Limb (tissue), 2 donors: ENCODE measurements around the gene IFNB1.

ENCODE experiments used
- DNase-seq, 2 donors: peaks; one replicate each; pipeline ENCODE4 v3.0.0-alpha.2; 2016; ENCODE audit errors: extremely low spot score in 2 of 2

Gene IFNB1

GRCh38 chr9:21070906-21071305 lies 6.8 kb downstream of the IFNB1 start:
- no peak for DNase-seq

DNA sequence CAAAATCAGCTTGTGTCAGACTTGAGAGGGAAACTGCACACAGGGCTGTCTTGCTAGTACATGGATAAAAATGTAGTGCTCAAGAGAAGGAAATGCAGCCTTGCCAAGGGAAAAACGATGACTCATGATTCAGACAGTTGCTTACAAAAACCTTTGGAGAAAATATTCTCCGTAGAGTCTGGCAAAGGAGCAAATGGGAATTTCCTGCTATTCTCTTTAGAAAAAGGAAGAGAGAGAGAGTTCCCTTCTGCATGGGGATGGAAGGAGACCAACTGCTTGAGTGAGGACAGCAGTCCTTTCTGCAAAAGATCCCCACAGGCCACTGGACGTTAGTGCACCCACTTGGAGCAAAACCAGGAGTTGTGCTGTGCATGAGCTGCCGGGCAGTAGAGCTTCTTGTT lies 7.6 kb downstream of the IFNB1 start:
- peak in 1 of 2 donors; percentile 64 for DNase-seq

DNA sequence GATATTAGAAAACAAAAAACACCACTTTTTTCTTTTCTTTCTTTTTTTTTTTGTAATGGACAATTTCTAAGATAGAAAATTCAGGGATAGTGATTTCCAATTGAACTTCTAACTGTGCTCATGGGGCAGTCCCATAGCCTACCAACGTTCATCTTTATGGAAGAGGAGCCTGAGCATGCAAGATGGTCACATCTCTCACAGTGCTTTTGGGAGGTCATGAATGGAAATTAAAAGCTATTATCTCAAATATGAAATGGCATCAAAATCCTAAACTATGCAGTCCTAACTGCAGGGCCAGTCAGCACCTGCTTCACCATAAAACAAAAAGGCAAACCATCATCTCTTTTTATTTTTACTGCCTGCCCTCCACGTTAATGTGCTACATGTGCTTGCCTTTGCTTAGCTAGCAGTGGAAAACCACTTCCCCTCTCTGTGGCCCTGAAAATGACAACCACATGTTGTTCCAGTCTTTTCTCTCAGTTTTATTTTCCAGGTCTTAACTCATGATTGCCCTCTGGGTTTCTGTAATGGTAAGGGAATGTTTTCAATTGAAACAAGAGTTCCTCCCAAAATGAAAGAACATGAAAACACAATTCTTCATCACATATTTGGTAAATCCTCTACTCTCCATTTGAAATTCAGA lies 16.7 kb downstream of the IFNB1 start:
- DNase-seq: peak in 1 of 2 donors; percentile 58

DNA sequence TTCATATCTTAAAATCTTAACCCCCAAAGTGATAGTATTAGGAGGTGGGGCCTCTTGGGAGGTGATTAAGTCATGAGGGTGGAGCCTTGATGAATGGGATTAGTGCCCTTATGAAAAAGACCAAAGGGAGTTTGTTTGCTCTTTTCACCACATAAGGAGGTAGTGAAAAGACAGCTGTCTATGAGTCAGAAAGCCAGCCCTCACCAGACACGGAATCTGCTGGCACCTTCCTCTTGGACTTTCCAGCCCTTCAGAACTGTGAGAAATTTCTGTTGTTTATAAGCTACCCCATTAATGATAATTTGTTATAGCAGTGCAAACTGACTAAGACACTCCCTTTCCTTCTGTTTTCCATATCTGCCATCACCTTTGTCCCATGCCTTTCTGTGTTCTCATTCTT lies 20.8 kb downstream of the IFNB1 start:
- no peak for DNase-seq

DNA sequence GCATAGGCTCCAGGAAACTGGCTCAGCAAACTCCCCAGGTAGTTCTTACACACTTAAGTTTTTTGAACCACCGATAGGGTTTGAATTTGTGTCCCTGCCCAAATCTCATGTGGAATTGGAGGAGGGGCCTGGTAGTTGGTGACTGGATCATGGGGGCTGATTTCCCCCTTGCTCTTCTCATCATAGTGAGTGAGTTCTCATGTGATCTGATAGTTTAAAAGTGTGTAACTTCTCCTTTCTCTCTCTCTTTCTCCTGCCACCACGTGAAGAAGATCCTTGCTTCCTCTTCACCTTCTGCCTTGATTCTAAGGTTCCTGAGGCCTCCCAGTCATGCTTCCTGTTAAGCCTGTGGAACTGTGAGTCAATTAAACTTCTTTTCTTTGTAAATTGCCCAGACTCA lies 23.9 kb downstream of the IFNB1 start:
- no peak for DNase-seq

DNA sequence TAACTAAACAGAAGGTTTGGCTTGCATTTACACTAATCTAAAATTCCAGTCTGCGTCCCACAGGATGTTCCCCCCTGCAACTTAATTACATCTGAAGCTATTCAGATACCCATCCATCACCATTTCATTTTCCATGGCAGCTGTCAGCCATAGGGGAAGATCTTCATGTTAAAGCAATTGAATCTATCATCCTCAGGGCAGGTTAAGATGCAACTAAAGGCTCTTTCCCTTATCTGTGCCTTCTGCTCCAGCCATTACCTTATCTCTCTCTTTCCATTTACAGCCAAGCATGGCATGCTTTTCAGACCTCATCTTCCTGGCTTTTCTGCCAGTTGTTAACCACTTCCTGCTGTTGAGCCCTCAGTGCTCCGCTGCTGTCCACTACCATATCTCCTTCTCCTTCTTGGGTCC lies 30.5 kb downstream of the IFNB1 start:
- DNase-seq: no peak

DNA sequence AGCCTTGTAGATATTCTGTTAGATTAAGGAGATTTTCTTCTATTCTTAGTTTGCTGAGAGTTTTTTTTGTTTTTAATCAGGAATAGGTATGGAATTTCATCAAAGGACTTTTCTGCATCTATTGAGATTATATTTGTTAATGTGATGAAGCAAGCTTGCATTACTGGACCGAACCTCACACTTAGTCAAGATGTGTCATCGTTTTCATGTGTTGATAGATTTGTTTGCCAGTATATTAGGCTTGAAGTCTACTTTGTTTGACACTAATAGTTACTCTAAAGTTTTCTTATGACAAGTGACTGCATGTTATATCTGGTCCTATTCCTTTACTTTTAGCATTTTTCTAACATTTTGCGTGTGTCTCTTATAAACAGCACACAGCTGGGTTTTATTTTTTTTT lies 33.9 kb downstream of the IFNB1 start:
- DNase-seq: no peak

- no peak for DNase-seq
Observed at GRCh38 chr9:21042466-21042865, 35.3 kb downstream of the IFNB1 start.

DNA sequence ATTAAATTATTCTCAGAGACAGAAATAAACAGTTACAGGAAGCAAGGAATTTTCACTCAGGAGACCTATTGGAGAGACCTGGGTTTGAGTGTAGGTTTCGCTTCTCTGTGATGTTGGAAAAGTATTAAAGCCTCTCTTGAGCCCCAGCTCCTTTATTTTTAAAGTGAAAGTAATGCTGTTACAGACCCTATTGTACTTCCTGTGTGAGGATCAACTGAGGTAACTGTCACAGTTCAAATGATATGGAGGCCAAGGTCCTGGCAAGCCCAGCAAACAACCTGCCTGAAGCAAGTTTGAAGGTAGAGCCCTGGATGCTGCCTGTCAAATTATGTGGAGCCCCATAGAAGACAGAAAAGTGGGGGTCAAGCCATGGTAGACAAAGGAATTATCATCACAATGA lies 38.4 kb downstream of the IFNB1 start:
- no peak for DNase-seq

DNA sequence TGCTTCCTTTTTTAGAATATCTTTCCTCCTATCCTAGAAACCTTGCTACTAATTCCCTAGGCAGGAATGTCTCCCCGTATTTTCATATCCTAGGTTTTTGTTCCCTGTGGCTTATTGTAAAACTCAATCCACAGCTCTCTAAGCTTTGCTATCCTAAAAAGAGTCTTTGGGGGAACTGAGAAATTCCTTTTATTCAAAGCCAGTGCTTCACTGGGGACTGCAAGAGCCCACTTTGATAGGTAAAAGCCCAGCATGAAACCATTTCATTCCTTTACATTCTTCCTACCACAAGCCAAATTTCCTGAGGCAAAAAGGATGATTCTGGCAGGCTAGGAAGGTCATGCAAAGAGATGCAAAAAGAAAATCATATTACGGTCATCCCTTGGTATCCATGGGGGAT lies 40.5 kb downstream of the IFNB1 start:
- no peak for DNase-seq

- DNase-seq: no peak
Observed at GRCh38 chr9:21031808-21032183, 45.9 kb downstream of the IFNB1 start.

- DNase-seq: peak; percentile 13 to 65
Observed at GRCh38 chr9:21031091-21031807, 46.5 kb downstream of the IFNB1 start, which contains the start of gene HACD4. HACD4 (minus strand) TSS chr9:21031640; CDS start chr9:21031590, 50 bp downstream.

- DNase-seq: no peak
Observed at GRCh38 chr9:21030389-21031035, 47.2 kb downstream of the IFNB1 start.

GRCh38 chr9:21029661-21030060 lies 48.1 kb downstream of the IFNB1 start:
- no peak for DNase-seq

DNA sequence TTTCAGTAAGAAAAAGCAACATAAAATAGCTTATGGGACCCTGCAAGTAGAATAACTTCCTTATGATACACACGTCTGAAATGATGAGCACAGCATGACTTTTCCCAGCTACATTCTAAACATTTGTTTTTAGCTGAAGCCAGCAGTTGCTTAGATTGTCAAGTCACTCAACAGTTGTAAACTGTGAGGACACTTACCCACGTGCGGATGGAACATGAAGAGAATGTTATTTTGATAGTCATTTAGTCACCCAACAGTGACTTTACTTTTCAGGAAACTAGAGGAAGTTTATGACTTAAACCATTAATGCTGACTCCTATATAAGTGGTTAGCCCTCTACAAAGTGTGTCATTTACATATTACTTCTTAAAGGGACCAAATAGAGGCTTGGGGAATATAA lies 49.3 kb downstream of the IFNB1 start:
- DNase-seq: no peak

DNA sequence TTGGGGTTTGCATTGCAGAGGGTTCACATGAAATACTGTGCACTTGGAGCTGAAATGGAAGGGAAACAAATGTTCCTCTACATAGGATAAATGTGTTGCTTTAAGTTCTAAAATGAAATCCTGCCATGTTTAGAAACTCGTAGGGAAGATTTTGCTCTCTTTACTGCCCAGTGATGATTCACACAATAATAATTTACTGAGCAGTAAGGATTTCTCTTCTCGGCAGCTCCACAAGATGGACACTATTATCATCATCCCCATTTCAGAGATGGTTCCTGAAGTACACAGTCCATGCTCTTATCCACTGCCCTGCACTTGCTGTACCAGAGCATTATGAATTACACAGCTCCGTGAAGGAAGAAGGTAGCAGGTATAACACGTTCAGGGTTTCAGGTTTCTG lies 50.4 kb downstream of the IFNB1 start:
- no peak for DNase-seq
